Panc1 (cell line): ENCODE measurements around the gene MGRN1.

Experiments
- CTCF ChIP-seq: fragments of 450-650 bp; IDR thresholded peaks from 2 replicates; pipeline ENCODE4 v1.5.1; 2017; ENCODE audit warnings: mild to moderate bottlenecking
- POLR2AphosphoS5 ChIP-seq: IDR thresholded peaks from 2 replicates; pipeline ENCODE4 v1.6.1; 2012; ENCODE audit warnings: mild to moderate bottlenecking, low read depth, low read length, moderate library complexity
- SIN3A ChIP-seq: IDR thresholded peaks from 2 replicates; pipeline ENCODE4 v1.6.1; 2012; ENCODE audit warnings: low read depth, mild to moderate bottlenecking, low read length, moderate library complexity, borderline replicate concordance; ENCODE audit not compliant: insufficient read depth
- TCF7L2 ChIP-seq: IDR thresholded peaks from 2 replicates; pipeline ENCODE4 v1.6.1; 2011; ENCODE audit warnings: mild to moderate bottlenecking, low read depth, low read length, inconsistent platforms

- TF ChIP-seq CTCF (no peak), POLR2AphosphoS5 (no peak), SIN3A (no peak), TCF7L2 (no peak)
Observed at GRCh38 chr16:4599037-4599436, 25.6 kb upstream of the MGRN1 start.
